Measurements from ENCODE around the gene CAMP.

CAMP gene

GRCh38 chr3:48238531-48239085, 15.3 kb downstream of the CAMP start:
- no peak for DNase-seq (ENCODE audit: low spot score)

GRCh38 chr3:48240000-48240963, 17.0 kb downstream of the CAMP start:
- DNase-seq (ENCODE audit: low spot score), result no peak
- no peak for TF ChIP-seq CTCF (IDR thresholded peaks at IDR 0.05; ENCODE audit: extremely low read depth, missing control alignments)

More at GRCh38 chr3:48238531-48239085, 15.3 kb downstream of the CAMP start:
- no peak for TF ChIP-seq CTCF (IDR thresholded peaks at IDR 0.05; ENCODE audit: extremely low read depth, missing control alignments)

GRCh38 chr3:48241796-48242455, 18.6 kb downstream of the CAMP start:
- DNase-seq (ENCODE audit: low spot score), result no peak
- no peak for TF ChIP-seq CTCF (IDR thresholded peaks at IDR 0.05; ENCODE audit: extremely low read depth, missing control alignments)

- TF ChIP-seq CTCF (IDR thresholded peaks at IDR 0.05; ENCODE audit: extremely low read depth, missing control alignments), result no peak
- no peak for DNase-seq (ENCODE audit: low spot score)
Measured at GRCh38 chr3:48243886-48244285, 20.6 kb downstream of the CAMP start.

- DNase-seq (ENCODE audit: low spot score), result no peak
- TF ChIP-seq CTCF (IDR thresholded peaks at IDR 0.05; ENCODE audit: extremely low read depth, missing control alignments), result no peak
Measured at GRCh38 chr3:48244461-48244860, 21.2 kb downstream of the CAMP start.

GRCh38 chr3:48245136-48245535, 21.8 kb downstream of the CAMP start:
- TF ChIP-seq CTCF (IDR thresholded peaks at IDR 0.05; ENCODE audit: extremely low read depth, missing control alignments), result no peak
- DNase-seq (ENCODE audit: low spot score), result no peak

- no peak for DNase-seq (ENCODE audit: low spot score)
- TF ChIP-seq CTCF (IDR thresholded peaks at IDR 0.05; ENCODE audit: extremely low read depth, missing control alignments), result no peak
Measured at GRCh38 chr3:48247401-48247811, 24.1 kb downstream of the CAMP start.
